OCI-LY1 (cell line): ENCODE measurements around the gene CCDC50.

Experiments used
- H2AFZ ChIP-seq: fragments of 200-600 bp; sonication (generic), shearing (Covaris generic); 2 replicates; pipeline ENCODE4 v1.6.0; 2014; ENCODE audit warnings: antibody characterized with exemption, mild to moderate bottlenecking, low read length
- H3F3A ChIP-seq: fragments of 200-600 bp; sonication (generic), shearing (Covaris generic); 2 replicates; pipeline ENCODE4 v1.6.0; 2014; ENCODE audit warnings: mild to moderate bottlenecking, antibody characterized with exemption, low read length, moderate library complexity; ENCODE audit not compliant: insufficient read depth
- H3K27ac ChIP-seq: fragments of 200-600 bp; sonication (generic); 2 replicates; pipeline ENCODE4 v1.5.1; 2014; ENCODE audit warnings: low read length, mixed run types, mild to moderate bottlenecking, low read depth; ENCODE audit not compliant: poor library complexity, severe bottlenecking
- H3K27me3 ChIP-seq: fragments of 200-600 bp; sonication (generic); 2 replicates; pipeline ENCODE4 v1.6.0; 2014; ENCODE audit warnings: antibody characterized with exemption, mild to moderate bottlenecking, low read length, moderate library complexity; ENCODE audit not compliant: insufficient read depth
- H3K36me3 ChIP-seq: fragments of 200-600 bp; sonication (generic); 2 replicates; pipeline ENCODE4 v1.6.1; 2014; ENCODE audit warnings: mild to moderate bottlenecking, antibody characterized with exemption, low read length, moderate library complexity, mixed read lengths; ENCODE audit not compliant: insufficient read depth
- H3K4me1 ChIP-seq: fragments of 200-600 bp; sonication (generic); 2 replicates; pipeline ENCODE4 v1.5.1; 2014; ENCODE audit warnings: mild to moderate bottlenecking, low read length, moderate library complexity; ENCODE audit not compliant: insufficient read depth, severe bottlenecking
- H3K4me2 ChIP-seq: fragments of 200-600 bp; sonication (generic), shearing (Covaris generic); 2 replicates; pipeline ENCODE4 v1.6.1; 2014; ENCODE audit warnings: low read length
- H3K4me3 ChIP-seq: fragments of 200-600 bp; sonication (generic); 2 replicates; pipeline ENCODE4 v1.5.1; 2014; ENCODE audit warnings: low read length, low read depth, mild to moderate bottlenecking, mixed read lengths; ENCODE audit not compliant: poor library complexity, severe bottlenecking
- H3K79me2 ChIP-seq: fragments of 200-600 bp; shearing (Covaris generic); 2 replicates; pipeline ENCODE4 v1.6.1; 2016; ENCODE audit warnings: mixed run types, low read length, mixed read lengths; ENCODE audit not compliant: insufficient read depth
- H3K9ac ChIP-seq: fragments of 200-600 bp; sonication (generic), shearing (Covaris generic); 2 replicates; pipeline ENCODE4 v1.6.1; 2014; ENCODE audit warnings: mild to moderate bottlenecking, low read length, mixed read lengths
- H3K9me2 ChIP-seq: fragments of 200-600 bp; sonication (generic), shearing (Covaris generic); 2 replicates; pipeline ENCODE4 v1.6.1; 2014; ENCODE audit warnings: low read depth, mild to moderate bottlenecking, low read length, mixed read lengths
- H3K9me3 ChIP-seq: fragments of 200-600 bp; shearing (Covaris generic); 2 replicates; pipeline ENCODE4 v1.6.1; 2014; ENCODE audit warnings: low read length, mixed read lengths
- H4K20me1 ChIP-seq: fragments of 200-600 bp; sonication (generic), shearing (Covaris generic); 2 replicates; pipeline ENCODE4 v1.6.0; 2016; ENCODE audit warnings: mild to moderate bottlenecking, low read length; ENCODE audit not compliant: insufficient read depth
- EZH2 ChIP-seq: fragments of 200-600 bp; sonication (generic), shearing (Covaris generic); IDR thresholded peaks from 2 replicates; pipeline ENCODE4 v1.8.0; 2017; ENCODE audit warnings: borderline replicate concordance, mixed run types, mild to moderate bottlenecking, antibody characterized with exemption, low read length, moderate library complexity, mixed read lengths
- TF ChIP-seq, protein P1 (sequence below): fragments of 200-600 bp; sonication (generic), shearing (Covaris generic); IDR thresholded peaks from 2 replicates; pipeline ENCODE4 v1.5.1; 2017; ENCODE audit warnings: mild to moderate bottlenecking, antibody characterized with exemption, low read length, moderate library complexity, mixed read lengths

CCDC50 gene

GRCh38 chr3:191314109-191314728, 15.0 kb upstream of the CCDC50 start:
- Histone ChIP-seq H3K9ac (no peak overlapping the region), H4K20me1 (no peaks in the 10 kb centered on the region), H3K4me3 (no peak overlapping the region), H3K79me2 (no peaks in the 10 kb centered on the region), H3K27me3 (no peaks in the 10 kb centered on the region), H3K4me1 (no peaks in the 10 kb centered on the region), H3K36me3 (no peaks in the 10 kb centered on the region), H3K9me2 (no peaks in the 10 kb centered on the region), H3K27ac (no peak overlapping the region), H3K4me2 (no peak overlapping the region), H2AFZ (no peak overlapping the region), H3F3A (no peaks in the 10 kb centered on the region), H3K9me3 (no peaks in the 10 kb centered on the region)
- TF ChIP-seq, protein P1, sequence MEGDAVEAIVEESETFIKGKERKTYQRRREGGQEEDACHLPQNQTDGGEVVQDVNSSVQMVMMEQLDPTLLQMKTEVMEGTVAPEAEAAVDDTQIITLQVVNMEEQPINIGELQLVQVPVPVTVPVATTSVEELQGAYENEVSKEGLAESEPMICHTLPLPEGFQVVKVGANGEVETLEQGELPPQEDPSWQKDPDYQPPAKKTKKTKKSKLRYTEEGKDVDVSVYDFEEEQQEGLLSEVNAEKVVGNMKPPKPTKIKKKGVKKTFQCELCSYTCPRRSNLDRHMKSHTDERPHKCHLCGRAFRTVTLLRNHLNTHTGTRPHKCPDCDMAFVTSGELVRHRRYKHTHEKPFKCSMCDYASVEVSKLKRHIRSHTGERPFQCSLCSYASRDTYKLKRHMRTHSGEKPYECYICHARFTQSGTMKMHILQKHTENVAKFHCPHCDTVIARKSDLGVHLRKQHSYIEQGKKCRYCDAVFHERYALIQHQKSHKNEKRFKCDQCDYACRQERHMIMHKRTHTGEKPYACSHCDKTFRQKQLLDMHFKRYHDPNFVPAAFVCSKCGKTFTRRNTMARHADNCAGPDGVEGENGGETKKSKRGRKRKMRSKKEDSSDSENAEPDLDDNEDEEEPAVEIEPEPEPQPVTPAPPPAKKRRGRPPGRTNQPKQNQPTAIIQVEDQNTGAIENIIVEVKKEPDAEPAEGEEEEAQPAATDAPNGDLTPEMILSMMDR: no peak
- no peak for TF ChIP-seq EZH2

DNA sequence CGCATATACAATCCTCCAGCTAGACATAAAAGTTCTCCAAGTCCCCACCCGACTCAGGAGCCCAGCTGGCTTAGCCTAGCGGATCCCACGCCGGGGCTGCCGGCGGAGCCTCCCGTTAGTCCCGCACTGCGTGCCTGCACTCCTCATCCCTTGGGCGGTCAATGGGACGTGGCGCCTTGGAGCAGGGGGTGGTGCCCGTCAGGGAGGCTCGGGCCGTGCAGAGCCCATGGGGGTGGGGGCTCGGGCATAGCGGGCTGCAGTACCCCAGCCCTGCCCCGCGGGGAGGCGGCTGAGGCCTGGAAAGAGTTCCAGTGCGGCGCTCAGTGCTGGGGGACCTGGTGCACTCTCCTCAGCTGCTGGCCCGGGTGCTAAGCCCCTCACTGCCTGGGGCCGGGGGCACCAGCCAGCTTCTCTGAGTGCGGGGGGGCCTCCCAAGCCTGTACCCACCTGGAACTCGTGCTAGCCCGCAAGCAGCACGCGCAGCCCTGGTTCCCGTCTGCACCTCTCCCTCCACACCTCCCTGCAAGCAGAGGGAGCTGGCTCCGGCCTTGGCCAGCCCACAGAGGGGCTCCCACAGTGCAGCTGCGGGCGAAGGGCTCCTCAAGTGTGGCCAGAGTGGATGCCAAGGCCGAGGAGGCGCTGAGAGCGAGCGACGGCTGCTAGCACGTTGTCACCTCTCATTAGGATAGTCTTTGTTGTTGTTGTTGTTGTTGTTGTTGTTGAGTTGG, 12.2 kb upstream of the CCDC50 start:
- H2AFZ ChIP-seq: no peak overlapping the region

GRCh38 chr3:191320316-191320715, 8.9 kb upstream of the CCDC50 start:
- no peaks in the 10 kb centered on the region for H3K79me2 ChIP-seq

More for the DNA sequence above, 12.2 kb upstream of the CCDC50 start:
- Histone ChIP-seq H3K27me3 (no peaks in the 10 kb centered on the region), H3K27ac (no peak overlapping the region), H3F3A (no peaks in the 10 kb centered on the region), H3K4me3 (no peak overlapping the region), H3K9me2 (no peaks in the 10 kb centered on the region), H3K79me2 (no peaks in the 10 kb centered on the region), H3K9me3 (no peaks in the 10 kb centered on the region), H3K9ac (no peak overlapping the region), H3K36me3 (no peaks in the 10 kb centered on the region), H3K4me2 (no peak overlapping the region), H4K20me1 (no peaks in the 10 kb centered on the region), H3K4me1 (no peaks in the 10 kb centered on the region)
- TF ChIP-seq, protein P1: no peak
- no peak for TF ChIP-seq EZH2

More at GRCh38 chr3:191320316-191320715, 8.9 kb upstream of the CCDC50 start:
- no peaks in the 10 kb centered on the region for H3K4me1 ChIP-seq
- TF ChIP-seq EZH2: no peak
- TF ChIP-seq, protein P1: no peak
- no peak overlapping the region for H2AFZ ChIP-seq
- H3K9me3 ChIP-seq: no peaks in the 10 kb centered on the region
- H3K27me3 ChIP-seq: no peaks in the 10 kb centered on the region
- H4K20me1 ChIP-seq: no peaks in the 10 kb centered on the region
- H3K27ac ChIP-seq: no peak overlapping the region
- no peaks in the 10 kb centered on the region for H3F3A ChIP-seq
- H3K9ac ChIP-seq: no peak overlapping the region
- no peaks in the 10 kb centered on the region for H3K9me2 ChIP-seq
- H3K4me3 ChIP-seq: no peak overlapping the region
- H3K36me3 ChIP-seq: no peaks in the 10 kb centered on the region
- no peak overlapping the region for H3K4me2 ChIP-seq
